Heart left ventricle (tissue), 16 donors: ENCODE measurements around the gene GAPVD1. TPM values are rescaled to one million over a fixed set of nuclear protein-coding genes. Genes with fewer than 3 reads are reported as not detected.
"Not testable (repeated sequence)": the region's sequence is repeated elsewhere in the genome, so short reads cannot be mapped to it uniquely, and the experiment has no call there.

ENCODE experiments used
- ATAC-seq, 4 donors: fragments of 200-7000 bp; cut with Tn5 transposase; one replicate each; pipeline ENCODE4 v1.9.1; 2020 to 2022; ENCODE audit warnings: moderate library complexity in 4 of 4, mild to moderate bottlenecking in 3 of 4, moderate number of reproducible peaks in 1 of 4
- DNase-seq, 5 donors: peaks; one replicate each; pipeline ENCODE4 v3.0.0-alpha.2; 2020
- H3K27ac ChIP-seq, 12 donors: fragments of 200-600 bp; sonication (generic) in 4 of 12; one replicate each; pipeline versions ENCODE4 v1.5.0 to v1.8.0; 2016 to 2022; ENCODE audit warnings: mild to moderate bottlenecking in 2 of 12
- H3K27me3 ChIP-seq, 9 donors: fragments of 200-600 bp; sonication (generic) in 2 of 9; one replicate each; pipeline versions ENCODE4 v1.5.1 to v1.8.0; 2016 to 2022; ENCODE audit warnings: mild to moderate bottlenecking in 3 of 9
- H3K36me3 ChIP-seq, 9 donors: fragments of 200-600 bp; sonication (generic) in 2 of 9; one replicate each; pipeline versions ENCODE4 v1.5.0 to v1.8.0; 2018 to 2022; ENCODE audit warnings: mild to moderate bottlenecking in 2 of 9
- H3K4me1 ChIP-seq, 12 donors: fragments of 200-600 bp; sonication (generic) in 4 of 12; one replicate each; pipeline versions ENCODE4 v1.5.0 to v1.8.0; 2016 to 2022; ENCODE audit warnings: mild to moderate bottlenecking in 3 of 12
- H3K4me3 ChIP-seq, 12 donors: fragments of 200-600 bp; sonication (generic) in 4 of 12; one replicate each; pipeline versions ENCODE4 v1.5.0 to v1.8.0; 2017 to 2022; ENCODE audit warnings: mild to moderate bottlenecking in 9 of 12, moderate library complexity in 4 of 12
- H3K9me3 ChIP-seq, 12 donors: fragments of 200-600 bp; sonication (generic) in 4 of 12; one replicate each; pipeline versions ENCODE4 v1.5.0 to v1.8.0; 2016 to 2022; ENCODE audit warnings: mild to moderate bottlenecking in 1 of 12
- CTCF ChIP-seq, 12 donors: fragments of 200-600 bp; sonication (generic) in 4 of 12; IDR thresholded peaks; one replicate each; pipeline versions ENCODE4 v1.5.0 to v1.8.0; 2018 to 2022; ENCODE audit warnings: antibody characterized with exemption in 12 of 12, mild to moderate bottlenecking in 5 of 12
- POLR2A ChIP-seq, 2 donors: fragments of 450-650 bp; IDR thresholded peaks; one replicate each; pipeline ENCODE4 v1.6.1; 2017; ENCODE audit warnings: antibody characterized with exemption in 2 of 2, mild to moderate bottlenecking in 2 of 2, moderate library complexity in 2 of 2
- WGBS, 4 donors: extraction: QIAGEN DNeasy Blood & Tissue Kit in 2 of 4; methylation state at CpG; one replicate each; pipeline versions ENCODE4 v1.1.5 to v1.1.7; 2013 to 2018; 5-methylcytosine and 5-hydroxymethylcytosine counted together
- intact Hi-C, 10 donors: fragments of 100-400 bp; cut with DNase I; formaldehyde crosslinking; loops; one replicate each; pipeline versions ENCODE4 v1.11.1 to v1.14.2; 2022
- polyA plus RNA-seq, 2 donors: library from polyadenylated mRNA; stranded (reverse); fragments of 200-250 nt; gene quantifications; one replicate each; pipeline ENCODE4 v1.2.3, GENCODE V29; 2013
- total RNA-seq, 9 donors: library from RNA; depleted of rRNA in 2 of 9; stranded (reverse); fragments of >200 nt in 2 of 9; fragmentation: NEBNext Ultra II Directional in 3 of 9; extraction: Animal tissue kit (Norgen Biotek cat#: 25700) in 3 of 9; gene quantifications; one replicate each; pipeline versions ENCODE4 v1.1.0 to v1.2.4, GENCODE V29; 2016 to 2023
- donor health status: ischemic (EF 13 %, LVEDD 7.1; RV severe dilation, severe dysfunction).
- donor health status: healthy with polysubstance abuse.
- donor health status: DM: no; HTN: yes; CAD: no.
- donor health status: DM: no; HTN: no; CAD: no.
- donor health status: ischemic (EF 25% LVEDD 6.9; RV normal size, moderate dysfunction).
- donor health status: ischemic (EF 25% LVEDD 5.7; RV mildly dilated, moderate dysfunction).
- donor health status: healthy.
- donor health status: DM: yes; HTN: yes; CAD: no.
- donor health status: ischemic (EF 35%, LVEDD 5.7; RV mildly dilated, moderate dysfunction).
- donor health status: nonischemic (EF 11% LVEDD 7.7; RV severe dilation, severe dysfunction).
- donor health status: DM: yes; HTN: yes; CAD: no.
- donor health status: PGD.
- donor health status: ischemic (EF 29% LVEDD 5.4; RV normal size, mild dysfunction).
- donor health status: nonischemic (EF 23%, LVEDD 6.1; RV moderate dilation, normal function).

GAPVD1 gene
- total and polyA plus RNA-seq, 11 donors: 7.2 to 45.5 (median 32.4) TPM

DNA sequence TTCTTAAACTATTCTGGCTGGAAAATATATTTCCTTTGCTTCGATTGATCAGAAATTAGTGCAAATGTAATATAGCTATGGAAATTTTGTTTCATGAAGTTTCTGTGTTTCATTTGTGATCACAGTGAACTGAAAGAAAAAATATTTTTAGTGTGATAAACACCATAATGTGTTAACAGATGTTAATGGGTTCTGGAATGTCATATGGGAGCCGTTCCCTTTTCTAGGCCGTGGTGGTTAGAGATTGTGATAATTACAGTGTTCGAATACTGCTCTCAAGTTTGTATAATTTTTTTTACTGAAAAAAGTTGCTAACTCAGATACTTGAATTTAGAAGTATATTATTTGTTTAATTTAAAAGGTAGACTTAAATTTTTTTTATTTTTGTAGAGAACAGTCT is 19.3 kb downstream of the GAPVD1 start:
- DNase-seq (no peak), ATAC-seq (no peak)
- Histone ChIP-seq H3K4me3 (no peak overlapping the region), H3K36me3 (peaks cover 0 to 6% (median 0%) of the 10 kb centered on the region in 9 donors), H3K4me1 (peaks cover 0 to 13% (median 5%) of the 10 kb centered on the region in 12 donors), H3K9me3 (no peaks in the 10 kb centered on the region), H3K27me3 (no peaks in the 10 kb centered on the region), H3K27ac (peak overlapping the region in 1 of 12 donors; percentile 6)
- TF ChIP-seq CTCF (IDR thresholded peaks at IDR 0.05) (no peak), POLR2A (IDR thresholded peaks at IDR 0.05) (no peak)
- WGBS, 4 donors: 45 to 63% (median 56%) methylated on average over 4 of the region's 4 CpGs
- intact Hi-C loops: no loop called here

- peak in 1 of 5 donors; percentile 8 for DNase-seq
- intact Hi-C loops: no loop called here
These were observed 23.2 kb downstream of the GAPVD1 start for GRCh38 chr9:125284855-125285254.

DNA sequence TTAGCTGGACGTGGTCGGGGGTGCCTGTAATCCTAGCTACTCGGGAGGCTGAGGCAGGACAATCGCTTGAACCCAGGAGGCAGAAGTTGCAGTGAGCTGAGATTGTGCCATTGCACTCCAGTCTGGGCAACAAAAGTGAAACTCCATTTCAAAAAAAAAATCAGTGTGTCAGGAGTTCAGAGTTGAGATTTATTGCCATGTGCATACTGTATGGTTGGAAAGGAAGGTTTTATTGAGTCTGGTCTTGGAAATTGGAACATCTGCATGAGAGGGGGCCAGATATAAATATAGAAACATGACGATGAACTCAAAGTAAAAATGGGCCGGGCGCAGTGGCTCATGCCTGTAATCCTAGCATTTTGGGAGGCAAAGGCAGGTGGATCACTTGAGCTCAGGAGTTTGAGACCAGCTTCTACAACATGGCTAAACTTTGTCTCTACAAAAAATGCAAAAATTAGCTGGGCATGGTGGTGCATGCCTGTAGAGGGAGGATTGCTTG is 25.4 kb downstream of the GAPVD1 start:
- H3K27me3 ChIP-seq, intact Hi-C loops, H3K9me3 ChIP-seq, H3K27ac ChIP-seq, DNase-seq, H3K4me3 ChIP-seq: not testable (repeated sequence)
- peaks cover 0 to 16% (median 7%) of the 10 kb centered on the region in 9 donors for H3K36me3 ChIP-seq
- peak in 1 of 4 donors; percentile 26 for ATAC-seq
- peaks cover 0 to 31% (median 9%) of the 10 kb centered on the region in 12 donors for H3K4me1 ChIP-seq
- WGBS, 4 donors: 79 to 89% (median 83%) methylated on average over 7 of the region's 7 CpGs

More at GRCh38 chr9:125284855-125285254, 23.2 kb downstream of the GAPVD1 start:
- H3K27me3 ChIP-seq: no peaks in the 10 kb centered on the region
- peak in 3 of 4 donors; percentile 17 to 86 (median 48) for ATAC-seq
- H3K4me1 ChIP-seq: peaks cover 0 to 25% (median 7%) of the 10 kb centered on the region in 12 donors
- no peak overlapping the region for H3K4me3 ChIP-seq
- TF ChIP-seq CTCF (IDR thresholded peaks at IDR 0.05): no peak
- peak overlapping the region in 1 of 12 donors; percentile 22 for H3K27ac ChIP-seq
- 37 to 58% (median 50%) methylated on average over 3 of the region's 3 CpGs for WGBS, 4 donors
- peaks cover 0 to 16% (median 7%) of the 10 kb centered on the region in 9 donors for H3K36me3 ChIP-seq
- H3K9me3 ChIP-seq: no peaks in the 10 kb centered on the region

GRCh38 chr9:125293134-125293533 is 31.5 kb downstream of the GAPVD1 start:
- Histone ChIP-seq H3K4me3 (no peak overlapping the region), H3K36me3 (peaks cover 0 to 12% (median 5%) of the 10 kb centered on the region in 9 donors), H3K9me3 (no peaks in the 10 kb centered on the region), H3K27me3 (no peaks in the 10 kb centered on the region), H3K27ac (no peak overlapping the region), H3K4me1 (peaks cover 0 to 34% (median 8%) of the 10 kb centered on the region in 12 donors)
- intact Hi-C loops: no loop called here
- no peak for ATAC-seq
- no peak for DNase-seq
- TF ChIP-seq CTCF (IDR thresholded peaks at IDR 0.05) (no peak), POLR2A (IDR thresholded peaks at IDR 0.05) (no peak)

DNA sequence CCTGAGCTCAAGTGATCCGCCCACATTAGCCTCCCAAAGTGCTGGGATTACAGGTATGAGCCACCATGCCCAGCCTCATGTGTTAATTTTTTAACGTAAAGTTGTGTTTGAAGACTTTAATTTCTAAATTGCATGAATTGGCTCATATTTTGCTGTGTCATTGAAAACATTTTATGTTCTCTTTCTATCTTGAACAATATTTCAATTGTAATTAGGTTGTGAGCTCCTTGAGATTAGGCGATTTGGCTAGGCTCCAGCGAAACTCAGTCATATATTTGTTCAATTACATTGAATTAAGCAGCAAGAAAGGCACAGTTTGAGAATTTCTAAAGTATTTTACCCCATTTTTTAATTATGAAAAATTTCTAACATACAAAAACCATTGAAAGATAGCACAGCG is 34.0 kb downstream of the GAPVD1 start:
- intact Hi-C loops: no loop called here
- 95 to 98% (median 97%) methylated on average over 5 of the region's 5 CpGs for WGBS, 4 donors

More for the DNA sequence above, 34.0 kb downstream of the GAPVD1 start:
- Histone ChIP-seq H3K4me1 (peaks cover 0 to 22% (median 7%) of the 10 kb centered on the region in 12 donors), H3K4me3 (no peak overlapping the region), H3K27ac (no peak overlapping the region), H3K36me3 (peaks cover 0 to 20% (median 16%) of the 10 kb centered on the region in 9 donors), H3K27me3 (no peaks in the 10 kb centered on the region), H3K9me3 (no peaks in the 10 kb centered on the region)
- no peak for TF ChIP-seq CTCF (IDR thresholded peaks at IDR 0.05)
- TF ChIP-seq POLR2A (IDR thresholded peaks at IDR 0.05): no peak
- no peak for ATAC-seq
- no peak for DNase-seq
